Thyroid gland (tissue), 4 donors: ENCODE results near the gene PYROXD2. TPM values are rescaled to one million over a fixed set of nuclear protein-coding genes. Genes with fewer than 3 reads are reported as not detected.

ENCODE experiments used
- DNase-seq, 2 donors: peaks; one replicate each; pipeline ENCODE4 v3.0.0-alpha.2; 2019
- H3K27ac ChIP-seq, 3 donors: fragments of 200-600 bp; sonication (generic); 1 replicate in 2 of 3; 2 replicates in 1 of 3; pipeline ENCODE4 v1.5.1; 2016 to 2019; ENCODE audit warnings: mild to moderate bottlenecking in 1 of 3, moderate library complexity in 1 of 3
- H3K27me3 ChIP-seq: fragments of 200-600 bp; sonication (generic); one replicate; pipeline ENCODE4 v1.5.1; 2019
- H3K36me3 ChIP-seq, 2 donors: fragments of 200-600 bp; sonication (generic); one replicate each; pipeline ENCODE4 v1.5.1; 2016 to 2019
- H3K4me1 ChIP-seq, 2 donors: fragments of 200-600 bp; sonication (generic); one replicate each; pipeline ENCODE4 v1.5.1; 2017 to 2019
- H3K4me3 ChIP-seq, 3 donors: fragments of 200-600 bp; sonication (generic); replicated peaks in 1 of 3; 1 replicate in 2 of 3; 2 replicates in 1 of 3; pipeline ENCODE4 v1.5.1; 2016; ENCODE audit warnings: mild to moderate bottlenecking in 1 of 3
- H3K9me3 ChIP-seq: fragments of 200-600 bp; sonication (generic); one replicate; pipeline ENCODE4 v1.5.1; 2017
- POLR2A ChIP-seq, 2 donors: fragments of 450-650 bp; IDR thresholded peaks; one replicate each; pipeline ENCODE4 v1.6.1; 2017; ENCODE audit warnings: antibody characterized with exemption in 2 of 2, mild to moderate bottlenecking in 2 of 2, moderate library complexity in 1 of 2
- WGBS, 2 donors: methylation state at CpG; one replicate each; pipeline ENCODE4 v1.1.5; 2017; 5-methylcytosine and 5-hydroxymethylcytosine counted together
- intact Hi-C: fragments of 100-400 bp; cut with DNase I; formaldehyde crosslinking; loops from one replicate; pipeline ENCODE4 v1.15.1; 2023
- total RNA-seq, 4 donors: library from RNA; depleted of rRNA; stranded (reverse); fragments of >200 nt; gene quantifications; one replicate each; pipeline ENCODE4 v1.2.3, GENCODE V29; 2016
- TF ChIP-seq, protein P1 (sequence below), 6 experiments: fragments of 200-600 bp in 3 of 6; fragments of 450-650 bp in 3 of 6; sonication (generic) in 3 of 6; IDR thresholded peaks; one replicate each; pipeline ENCODE4 v1.5.1; 2016 to 2019; ENCODE audit warnings: antibody characterized with exemption in 6 of 6, mild to moderate bottlenecking in 2 of 6, inconsistent platforms in 1 of 6, moderate library complexity in 1 of 6

The PYROXD2 gene
- 10 to 100 TPM in 3 of 4 donors, 1 to 10 TPM in 1; 9.9 to 20.1 (median 12.4) TPM for total RNA-seq

DNA sequence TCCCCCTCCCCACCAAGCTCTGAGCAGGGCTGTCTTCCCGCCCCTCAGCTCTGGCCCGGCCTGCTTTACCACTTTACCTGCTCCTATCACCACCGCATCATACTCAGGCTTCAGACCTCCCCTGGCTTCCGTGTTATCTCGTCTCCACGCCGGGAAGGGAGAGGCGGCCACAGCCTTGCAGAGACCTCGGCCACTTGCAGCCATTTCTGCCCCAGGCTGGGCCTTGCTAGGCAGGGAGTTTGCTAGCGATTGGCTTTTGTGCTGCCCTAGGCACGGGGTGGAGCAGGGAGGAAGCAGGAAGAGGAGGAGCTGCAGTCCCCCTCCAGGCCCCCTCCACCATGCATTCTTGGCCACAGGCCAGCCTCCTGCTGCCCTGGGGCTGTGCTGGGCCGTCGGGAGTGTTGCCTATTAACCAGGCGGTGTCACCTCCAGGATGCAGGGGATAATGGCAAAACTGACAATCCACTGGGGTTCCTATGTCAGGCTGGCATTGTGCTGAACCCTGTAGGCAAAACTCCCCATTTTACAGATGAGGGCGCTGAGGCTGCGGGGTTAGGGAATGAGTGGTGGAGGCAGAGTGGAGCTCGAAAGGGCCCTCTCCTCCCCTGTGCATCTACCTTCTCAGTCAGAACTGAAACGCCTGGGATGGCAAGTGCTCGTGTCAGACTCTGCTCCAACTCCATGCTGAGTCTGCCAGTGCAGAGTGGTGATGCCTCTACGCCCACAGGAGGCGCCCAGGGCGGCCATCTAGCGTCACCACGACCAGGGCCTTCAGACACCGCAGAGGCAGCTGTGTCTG, at the start of gene PYROXD2:
TSS of gene PYROXD2 (minus strand) at position 251 of the 799 bp plus-strand sequence. CDS start at position 204, 47 bp downstream.
- WGBS, 2 donors = 18 to 42% methylated on average over 18 to 22 of the region's 25 CpGs

DNA sequence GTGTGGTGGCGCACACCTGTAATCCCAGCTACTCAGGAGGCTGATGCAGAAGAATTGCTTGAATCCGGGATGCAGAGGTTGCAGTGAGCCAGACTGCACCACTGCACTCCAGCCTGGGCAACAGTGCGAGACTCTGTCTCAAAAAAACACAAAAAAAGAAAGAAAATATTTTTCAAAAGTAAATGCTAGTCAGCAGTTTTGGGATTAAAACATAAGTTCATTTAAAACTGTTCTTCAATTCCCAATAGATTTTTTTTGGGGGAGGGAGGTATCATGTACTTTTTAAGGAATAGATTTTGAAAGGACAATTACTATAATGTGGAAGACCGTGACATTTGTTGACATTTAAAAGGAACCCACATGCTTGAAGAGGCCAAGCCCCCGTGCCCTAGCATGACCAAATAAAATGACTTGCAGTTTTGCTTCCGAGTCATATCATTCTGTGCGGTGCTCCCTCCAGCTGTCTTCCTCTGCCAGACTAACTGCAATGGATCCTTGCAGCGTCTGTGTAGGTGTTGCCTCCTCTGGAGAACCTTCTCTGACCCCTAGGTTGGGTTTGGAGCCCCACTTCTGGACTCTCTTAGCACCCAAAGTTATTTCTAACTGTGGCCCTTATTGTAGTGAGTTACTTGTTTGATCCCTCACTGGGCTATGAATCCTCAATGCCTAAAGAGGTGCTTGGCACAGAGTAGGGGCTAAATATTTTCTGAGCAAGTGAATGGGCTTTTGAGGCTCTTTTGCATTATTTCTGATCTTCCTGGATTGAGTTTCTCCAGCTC, 49.2 kb upstream of the PYROXD2 start:
- no peak overlapping the region for H3K4me3 ChIP-seq
- H3K27ac ChIP-seq = no peak overlapping the region
- H3K4me1 ChIP-seq = peaks cover 0 to 7% of the 10 kb centered on the region in 2 donors
- intact Hi-C loops = no loop called here
- 68 to 79% methylated on average over 8 of the region's 8 CpGs for WGBS, 2 donors
- DNase-seq = no peak
- TF ChIP-seq, protein P1, sequence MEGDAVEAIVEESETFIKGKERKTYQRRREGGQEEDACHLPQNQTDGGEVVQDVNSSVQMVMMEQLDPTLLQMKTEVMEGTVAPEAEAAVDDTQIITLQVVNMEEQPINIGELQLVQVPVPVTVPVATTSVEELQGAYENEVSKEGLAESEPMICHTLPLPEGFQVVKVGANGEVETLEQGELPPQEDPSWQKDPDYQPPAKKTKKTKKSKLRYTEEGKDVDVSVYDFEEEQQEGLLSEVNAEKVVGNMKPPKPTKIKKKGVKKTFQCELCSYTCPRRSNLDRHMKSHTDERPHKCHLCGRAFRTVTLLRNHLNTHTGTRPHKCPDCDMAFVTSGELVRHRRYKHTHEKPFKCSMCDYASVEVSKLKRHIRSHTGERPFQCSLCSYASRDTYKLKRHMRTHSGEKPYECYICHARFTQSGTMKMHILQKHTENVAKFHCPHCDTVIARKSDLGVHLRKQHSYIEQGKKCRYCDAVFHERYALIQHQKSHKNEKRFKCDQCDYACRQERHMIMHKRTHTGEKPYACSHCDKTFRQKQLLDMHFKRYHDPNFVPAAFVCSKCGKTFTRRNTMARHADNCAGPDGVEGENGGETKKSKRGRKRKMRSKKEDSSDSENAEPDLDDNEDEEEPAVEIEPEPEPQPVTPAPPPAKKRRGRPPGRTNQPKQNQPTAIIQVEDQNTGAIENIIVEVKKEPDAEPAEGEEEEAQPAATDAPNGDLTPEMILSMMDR (IDR thresholded peaks at IDR 0.05) = no peak
- no peak for TF ChIP-seq POLR2A (IDR thresholded peaks at IDR 0.05)
- H3K9me3 ChIP-seq = no peaks in the 10 kb centered on the region
- H3K36me3 ChIP-seq = no peaks in the 10 kb centered on the region
- H3K27me3 ChIP-seq = no peaks in the 10 kb centered on the region

More for the DNA sequence above, at the start of gene PYROXD2:
- peak within 1 kb of the TSS; percentile 34 to 61 (median 51) for H3K4me3 ChIP-seq
- TF ChIP-seq POLR2A (IDR thresholded peaks at IDR 0.05) = peak in 1 of 2 donors; percentile 85
- TF ChIP-seq, protein P1 (IDR thresholded peaks at IDR 0.05) = no peak
- peaks cover 16 to 43% of the 10 kb centered on the region in 2 donors for H3K4me1 ChIP-seq
- H3K9me3 ChIP-seq = no peaks in the 10 kb centered on the region
- peak; percentile 95 to 97 for DNase-seq
- no peaks in the 10 kb centered on the region for H3K27me3 ChIP-seq
- intact Hi-C loops = loop anchor here (10.0 kb wide), 1 partner anchor 90 kb away; no protein-coding TSS in a partner anchor
- H3K27ac ChIP-seq = peak within 1 kb of the TSS; percentile 77 to 87 (median 79)
- H3K36me3 ChIP-seq = peaks cover 11 to 13% of the 10 kb centered on the region in 2 donors

DNA sequence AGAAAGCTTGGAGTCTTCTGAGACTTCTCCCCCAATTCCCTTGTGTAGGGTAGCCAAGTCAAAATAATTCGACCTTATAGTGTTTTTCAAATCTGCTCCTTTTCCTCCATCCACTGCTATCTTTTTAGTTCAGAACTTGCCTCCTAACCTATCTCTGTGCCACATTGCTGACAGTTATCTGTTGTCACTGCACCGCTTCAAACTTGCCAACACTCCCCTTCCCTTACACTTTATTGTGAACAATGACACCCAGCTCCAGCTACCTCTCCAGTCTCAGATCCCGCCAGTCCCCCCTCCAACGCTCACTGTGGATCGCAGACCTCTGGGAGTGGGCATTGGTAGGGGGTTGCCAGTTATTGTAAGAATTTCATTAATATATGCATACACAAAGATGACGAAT, 48.0 kb upstream of the PYROXD2 start:
- Histone ChIP-seq H3K4me1 (peaks cover 0 to 7% of the 10 kb centered on the region in 2 donors), H3K4me3 (no peak overlapping the region), H3K9me3 (no peaks in the 10 kb centered on the region), H3K36me3 (no peaks in the 10 kb centered on the region), H3K27ac (no peak overlapping the region), H3K27me3 (no peaks in the 10 kb centered on the region)
- TF ChIP-seq POLR2A (IDR thresholded peaks at IDR 0.05) = no peak
- TF ChIP-seq, protein P1 (IDR thresholded peaks at IDR 0.05) = no peak
- intact Hi-C loops = no loop called here
- 94% methylated on average over 6 of the region's 6 CpGs for WGBS, 2 donors
- DNase-seq = no peak

DNA sequence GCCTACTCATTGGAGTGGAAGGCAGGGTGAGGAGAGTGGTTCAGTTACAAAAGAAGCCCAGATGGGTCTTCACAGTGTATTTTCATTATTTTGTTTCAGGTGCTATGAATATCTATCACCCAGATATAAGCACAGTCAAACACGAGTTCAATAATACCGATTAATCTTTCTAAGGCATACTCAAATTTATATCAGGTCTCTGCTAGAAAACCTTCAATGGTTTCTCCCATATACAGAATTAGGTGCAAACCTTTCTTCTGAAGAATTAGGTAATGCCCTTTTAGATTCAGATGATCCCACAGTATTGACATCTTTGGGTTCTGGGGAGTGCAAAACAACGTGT, 46.5 kb upstream of the PYROXD2 start:
- 94 to 97% methylated on average over 3 of the region's 3 CpGs for WGBS, 2 donors
- H3K36me3 ChIP-seq = no peaks in the 10 kb centered on the region
- no peaks in the 10 kb centered on the region for H3K9me3 ChIP-seq
- no peak overlapping the region for H3K27ac ChIP-seq
- peaks cover 0 to 4% of the 10 kb centered on the region in 2 donors for H3K4me1 ChIP-seq
- intact Hi-C loops = no loop called here
- TF ChIP-seq, protein P1 (IDR thresholded peaks at IDR 0.05) = no peak
- no peak for TF ChIP-seq POLR2A (IDR thresholded peaks at IDR 0.05)
- no peak for DNase-seq
- H3K4me3 ChIP-seq = no peak overlapping the region
- H3K27me3 ChIP-seq = no peaks in the 10 kb centered on the region
